ENCODE data around the gene EHBP1.

DNA sequence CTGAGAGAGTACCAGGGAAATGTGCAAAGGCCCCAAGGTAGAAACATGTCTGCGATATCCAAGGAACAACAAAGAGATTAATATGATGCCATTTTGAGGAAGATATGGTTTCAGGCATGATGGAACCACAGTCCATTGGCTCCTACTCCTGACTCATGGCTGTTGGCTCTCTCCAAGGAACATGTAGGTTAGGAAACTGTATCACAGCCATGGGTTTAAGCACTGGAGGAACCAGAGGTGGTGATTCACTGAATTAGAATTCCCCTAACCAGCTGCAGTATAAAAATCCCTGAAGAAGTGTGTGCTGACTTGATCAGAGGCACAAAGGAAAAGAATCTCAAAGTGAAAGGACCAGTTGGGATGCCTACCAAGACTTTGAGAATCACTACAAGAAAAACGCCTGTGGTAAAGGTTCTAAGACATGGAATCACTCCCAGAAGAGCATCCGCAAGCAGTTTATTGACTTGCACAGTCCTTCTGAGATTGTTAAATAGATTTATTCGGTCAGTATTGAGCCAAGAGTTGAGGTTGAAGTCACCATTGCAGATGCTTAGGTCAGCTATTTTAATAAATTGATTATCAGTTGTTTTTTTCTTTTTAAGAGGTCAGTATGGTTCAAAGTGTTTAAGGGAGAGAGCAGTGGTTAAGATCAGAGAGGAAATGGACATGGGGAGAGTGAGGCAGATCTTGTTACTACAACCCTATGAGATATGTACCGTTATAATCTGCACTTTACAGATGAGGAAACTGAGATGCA lies 234.4 kb downstream of the EHBP1 start:
- TF ChIP-seq POLR2A (IDR thresholded peaks at IDR 0.05), result no peak
- TF ChIP-seq, protein P1, sequence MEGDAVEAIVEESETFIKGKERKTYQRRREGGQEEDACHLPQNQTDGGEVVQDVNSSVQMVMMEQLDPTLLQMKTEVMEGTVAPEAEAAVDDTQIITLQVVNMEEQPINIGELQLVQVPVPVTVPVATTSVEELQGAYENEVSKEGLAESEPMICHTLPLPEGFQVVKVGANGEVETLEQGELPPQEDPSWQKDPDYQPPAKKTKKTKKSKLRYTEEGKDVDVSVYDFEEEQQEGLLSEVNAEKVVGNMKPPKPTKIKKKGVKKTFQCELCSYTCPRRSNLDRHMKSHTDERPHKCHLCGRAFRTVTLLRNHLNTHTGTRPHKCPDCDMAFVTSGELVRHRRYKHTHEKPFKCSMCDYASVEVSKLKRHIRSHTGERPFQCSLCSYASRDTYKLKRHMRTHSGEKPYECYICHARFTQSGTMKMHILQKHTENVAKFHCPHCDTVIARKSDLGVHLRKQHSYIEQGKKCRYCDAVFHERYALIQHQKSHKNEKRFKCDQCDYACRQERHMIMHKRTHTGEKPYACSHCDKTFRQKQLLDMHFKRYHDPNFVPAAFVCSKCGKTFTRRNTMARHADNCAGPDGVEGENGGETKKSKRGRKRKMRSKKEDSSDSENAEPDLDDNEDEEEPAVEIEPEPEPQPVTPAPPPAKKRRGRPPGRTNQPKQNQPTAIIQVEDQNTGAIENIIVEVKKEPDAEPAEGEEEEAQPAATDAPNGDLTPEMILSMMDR (IDR thresholded peaks at IDR 0.05), result no peak
